ENCODE data around the gene HDHD5.
A peak's percentile ranks its signal among the peaks of the same experiment; 100 is the strongest.
"Not testable (repeated sequence)": the region's sequence is repeated elsewhere in the genome, so short reads cannot be mapped to it uniquely, and the experiment has no call there.

The HDHD5 gene

DNA sequence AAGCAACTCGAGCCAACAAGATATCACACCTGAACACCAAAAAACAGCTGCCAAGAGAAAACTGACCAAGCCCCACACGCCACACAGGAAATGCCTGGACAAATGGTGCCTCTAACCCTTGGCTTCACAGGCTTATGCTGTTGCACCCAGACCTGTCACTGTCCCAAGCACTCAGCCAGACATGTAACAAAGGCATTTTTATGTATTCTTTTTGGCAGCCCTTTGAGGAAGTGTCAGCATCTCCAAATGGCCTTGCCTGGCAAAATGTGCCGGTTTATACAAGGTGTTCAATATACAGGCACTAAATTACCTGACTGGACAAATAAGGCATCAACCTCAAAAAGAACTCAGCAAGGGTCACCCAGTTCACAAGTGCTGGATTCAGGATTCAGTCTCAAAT lies 6.1 kb downstream of the HDHD5 start:
- no peak for DNase-seq

DNA sequence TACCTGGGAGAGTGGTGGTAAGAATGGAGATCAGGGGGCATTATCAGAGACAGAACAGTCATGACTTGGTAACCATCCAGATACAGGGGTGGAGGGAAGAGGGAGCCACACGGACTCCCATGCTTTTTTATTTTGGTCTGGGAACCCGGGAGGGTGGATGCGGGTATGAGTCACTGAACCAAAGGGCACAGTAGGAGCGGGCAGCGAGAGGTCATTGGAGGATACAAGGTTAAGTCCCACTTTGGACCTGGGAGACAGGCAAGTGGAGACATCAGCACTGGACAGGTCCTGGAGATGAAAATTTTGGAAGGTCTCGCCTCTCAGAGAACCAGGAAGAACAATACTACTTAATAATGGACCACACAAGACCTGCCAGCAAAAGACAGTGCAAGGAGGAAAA lies 6.7 kb downstream of the HDHD5 start:
- no peak for DNase-seq

DNA sequence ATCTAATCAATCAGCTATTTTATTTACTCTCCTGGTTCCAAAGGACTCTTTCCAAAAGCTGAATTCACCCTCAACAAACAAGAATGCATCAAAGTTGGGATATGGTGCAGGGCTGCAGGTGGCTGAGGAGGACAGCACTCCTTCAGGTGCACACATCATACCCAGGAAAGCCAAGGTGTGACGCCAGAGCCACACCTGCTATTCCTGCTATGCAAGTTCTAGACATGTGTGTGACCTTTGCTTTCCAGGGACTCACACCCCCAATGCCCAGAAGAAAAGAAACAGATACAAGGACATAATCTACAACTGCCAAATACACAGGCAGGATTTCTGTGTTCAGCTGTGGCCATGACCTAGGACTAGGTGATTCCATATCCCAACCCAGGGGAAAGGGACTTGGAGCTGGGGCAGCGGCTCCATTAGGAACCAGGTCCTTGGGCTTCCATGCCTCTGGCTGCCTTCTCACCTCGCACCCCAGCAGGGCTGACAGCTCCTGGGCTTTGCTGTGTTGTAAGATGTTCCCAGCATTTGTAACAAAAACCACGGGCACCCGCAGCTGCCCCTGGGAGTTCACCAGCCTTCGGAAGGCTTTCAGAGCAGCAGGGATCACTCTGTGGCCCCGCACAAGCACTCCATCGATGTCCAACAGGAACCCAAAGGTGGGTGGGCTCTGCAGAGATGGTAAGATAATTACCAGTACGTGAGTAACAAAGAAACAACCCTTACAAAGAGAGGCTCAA lies 9.8 kb downstream of the HDHD5 start:
- DNase-seq: no peak

DNA sequence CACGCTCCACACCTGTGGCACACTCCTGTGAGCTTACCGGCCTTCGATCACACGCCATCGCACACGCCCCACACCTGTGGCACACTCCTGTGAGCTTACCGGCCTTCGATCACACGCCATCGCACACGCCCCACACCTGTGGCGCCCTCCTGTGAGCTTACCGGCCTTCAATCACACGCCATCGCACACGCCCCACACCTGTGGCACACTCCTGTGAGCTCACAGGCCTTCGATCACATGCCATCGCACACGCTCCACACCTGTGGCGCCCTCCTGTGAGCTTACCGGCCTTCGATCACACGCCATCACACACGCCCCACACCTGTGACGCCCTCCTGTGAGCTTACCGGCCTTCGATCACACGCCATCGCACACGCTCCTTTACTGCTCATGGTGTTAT lies 11.6 kb downstream of the HDHD5 start:
- not testable (repeated sequence) for DNase-seq

DNA sequence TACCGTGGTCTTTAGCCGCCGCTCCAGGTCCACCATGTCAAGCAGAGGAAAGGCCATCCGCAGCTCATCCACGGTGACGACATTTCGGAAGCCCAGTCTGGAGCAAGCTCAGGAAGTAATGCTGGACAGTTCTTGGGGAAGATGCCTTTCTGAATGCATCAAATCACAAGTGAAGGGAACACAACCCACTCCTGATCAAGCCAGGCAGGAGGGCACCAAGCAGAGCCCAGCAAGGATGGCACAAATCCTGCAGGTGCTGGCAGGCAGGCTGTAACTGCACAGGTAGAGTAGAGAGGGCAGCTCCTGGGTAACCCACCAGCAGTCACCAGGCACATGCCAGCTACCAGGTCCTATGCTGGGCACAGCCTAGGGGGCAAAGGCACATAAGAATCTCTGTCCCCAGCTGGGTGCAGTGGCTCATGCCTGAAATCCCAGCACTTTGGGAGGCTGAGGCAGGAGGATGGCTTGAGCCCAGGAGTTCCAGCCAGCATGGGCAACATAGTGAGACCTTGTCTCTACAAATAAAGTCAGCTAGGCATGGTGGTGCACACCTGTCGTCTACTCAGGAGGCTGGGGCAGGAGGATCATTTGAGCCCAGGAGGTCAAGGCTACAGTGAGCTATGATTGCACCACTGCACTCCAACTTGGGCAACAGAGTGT lies 13.9 kb downstream of the HDHD5 start:
- DNase-seq: no peak

DNA sequence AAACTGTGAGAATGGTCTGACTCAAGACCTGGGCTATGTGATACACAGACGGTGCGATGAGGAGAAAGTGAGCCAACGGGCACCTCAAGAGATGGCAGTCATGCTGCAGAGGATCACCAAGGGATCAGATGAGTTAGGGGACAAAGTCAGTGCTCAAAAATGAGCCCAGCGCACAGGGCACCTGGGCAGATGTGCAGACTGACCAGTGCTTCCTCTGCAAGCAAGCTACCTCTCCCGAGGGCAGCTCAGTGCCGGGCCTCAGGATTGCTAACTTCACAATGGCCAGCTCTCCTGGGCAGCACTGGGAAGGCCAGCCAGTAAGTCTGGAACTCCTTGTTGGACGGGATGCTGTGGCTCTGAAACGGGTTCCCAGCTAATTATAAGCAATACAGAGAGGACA lies 15.3 kb downstream of the HDHD5 start:
- DNase-seq: no peak

DNA sequence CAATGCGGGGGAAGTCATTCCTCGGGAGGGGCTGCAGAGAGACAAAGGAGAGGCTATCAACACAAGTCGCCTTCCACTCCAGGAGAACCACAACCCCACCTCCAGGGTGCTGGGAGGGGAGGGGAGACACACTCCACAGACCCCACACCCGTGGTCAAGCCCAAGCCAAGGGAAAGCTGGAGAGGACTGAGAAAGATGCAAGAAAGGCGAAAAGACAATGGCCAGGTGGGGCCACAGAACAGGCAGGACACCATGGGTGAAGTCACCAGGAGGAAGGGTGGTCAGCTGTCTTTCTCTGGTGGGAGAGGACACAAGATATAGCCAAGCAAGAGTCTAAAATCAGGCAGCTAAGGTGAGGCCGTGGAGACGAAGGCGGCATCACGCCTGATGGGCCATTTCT lies 16.0 kb downstream of the HDHD5 start:
- DNase-seq: no peak

DNA sequence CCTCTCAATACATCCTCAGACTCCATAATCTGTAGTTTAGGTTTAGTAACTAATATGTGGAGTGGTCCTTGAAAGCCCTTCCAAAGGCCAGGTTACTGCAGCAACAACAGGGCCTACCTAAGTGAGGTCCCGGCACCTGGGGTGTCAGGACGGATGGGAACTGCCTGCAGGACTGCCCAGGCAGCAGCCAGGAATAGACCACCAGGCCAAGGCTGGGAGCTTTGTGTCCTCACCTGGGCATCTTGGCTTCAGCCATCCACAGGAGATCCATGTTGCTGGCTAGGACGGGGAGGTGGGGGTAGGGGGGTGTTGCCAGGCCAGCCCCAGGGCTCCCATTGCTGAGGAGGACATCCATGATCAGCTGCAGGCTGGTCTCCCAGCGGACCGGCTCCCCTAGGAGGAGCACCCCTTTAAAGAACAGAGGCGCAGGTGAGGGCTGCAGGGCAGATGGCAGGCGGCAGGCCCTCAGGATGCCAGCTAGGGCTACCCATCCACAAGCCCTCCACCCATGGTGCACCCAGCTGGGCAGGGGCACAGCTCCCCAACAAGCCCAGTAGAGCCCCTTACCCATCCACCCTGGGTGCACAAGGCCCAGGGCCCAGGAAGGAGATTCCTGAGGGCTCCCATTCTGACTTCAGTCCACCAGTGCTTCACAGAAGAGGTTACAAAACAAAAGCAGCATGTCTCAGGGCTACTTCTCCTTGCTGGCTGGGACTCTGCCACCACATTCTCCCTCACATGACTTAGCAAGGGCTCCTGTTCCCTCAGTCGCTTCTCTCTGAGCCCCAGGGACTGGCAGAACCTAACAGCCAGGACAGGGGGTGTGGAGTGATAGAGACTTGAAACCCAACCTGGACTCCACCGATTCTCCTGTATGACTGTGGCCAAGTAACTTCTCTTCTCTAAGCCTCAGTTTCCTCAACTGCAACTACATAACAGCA lies 18.0 kb downstream of the HDHD5 start:
- DNase-seq: no peak

DNA sequence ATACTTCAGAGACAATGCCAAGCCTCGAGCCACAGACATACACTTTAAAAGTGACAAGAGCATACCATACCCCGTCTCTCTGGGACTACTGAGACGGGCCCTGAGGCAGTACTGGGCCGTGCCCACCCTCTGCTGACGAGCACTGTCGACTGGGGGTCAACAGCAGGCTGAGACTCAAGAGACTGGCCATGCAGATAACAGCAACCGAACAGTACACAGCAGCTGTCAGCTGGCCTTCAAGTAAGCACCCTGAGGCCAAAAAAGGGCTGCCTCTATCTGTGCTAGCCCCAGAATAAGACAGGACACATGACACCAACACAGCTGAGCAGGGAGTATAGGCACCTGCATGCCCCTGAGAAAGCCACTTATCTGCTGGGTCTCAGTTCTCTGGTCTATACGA lies 19.1 kb downstream of the HDHD5 start:
- no peak for DNase-seq

DNA sequence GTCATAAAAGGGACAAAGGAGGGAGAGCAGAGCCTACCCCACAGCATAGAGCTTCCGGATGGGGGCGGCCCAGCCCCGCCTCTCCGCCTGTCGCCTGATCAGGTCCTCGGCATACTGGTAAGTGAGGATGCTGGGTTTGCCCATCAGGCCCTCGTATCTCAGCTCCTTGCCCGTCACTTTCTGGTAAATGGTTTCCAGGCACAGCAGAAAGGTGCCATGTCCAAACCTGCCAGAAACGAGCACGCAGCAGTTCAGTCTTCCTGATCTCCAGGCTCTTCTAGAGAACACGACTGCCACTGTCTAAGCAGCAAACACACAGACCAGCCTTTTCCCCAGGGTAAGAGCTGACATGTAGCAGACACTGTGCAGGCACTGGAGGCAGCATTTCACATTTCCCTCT lies 20.6 kb downstream of the HDHD5 start:
- no peak for DNase-seq

DNA sequence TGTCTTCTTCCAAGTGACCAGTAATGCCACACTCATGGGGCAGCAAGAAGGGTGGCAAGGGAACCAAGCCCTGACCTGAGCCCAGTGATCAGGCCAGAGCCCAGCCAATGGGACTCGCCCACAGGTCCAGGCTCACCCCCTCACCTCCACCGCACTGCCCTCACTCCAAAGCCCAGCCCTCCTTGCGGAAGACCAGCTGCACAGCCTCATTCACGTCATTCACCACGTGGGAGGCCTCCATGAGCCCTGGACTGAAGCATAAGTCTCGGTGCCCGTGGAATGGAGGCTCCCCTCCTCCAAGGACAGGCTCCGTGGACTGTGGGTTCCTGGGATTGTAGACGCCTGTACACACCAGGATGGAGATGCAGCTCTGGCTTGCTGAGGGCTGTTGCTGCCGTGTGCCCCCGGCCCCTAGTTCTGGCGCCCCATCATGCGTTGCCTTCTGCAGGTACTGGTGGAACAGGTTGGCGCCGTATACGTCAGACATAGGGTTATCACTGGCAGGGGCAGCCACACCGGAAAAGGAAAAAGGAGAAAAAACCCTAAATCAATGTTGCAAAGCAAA lies 21.1 kb downstream of the HDHD5 start:
- DNase-seq: no peak

DNA sequence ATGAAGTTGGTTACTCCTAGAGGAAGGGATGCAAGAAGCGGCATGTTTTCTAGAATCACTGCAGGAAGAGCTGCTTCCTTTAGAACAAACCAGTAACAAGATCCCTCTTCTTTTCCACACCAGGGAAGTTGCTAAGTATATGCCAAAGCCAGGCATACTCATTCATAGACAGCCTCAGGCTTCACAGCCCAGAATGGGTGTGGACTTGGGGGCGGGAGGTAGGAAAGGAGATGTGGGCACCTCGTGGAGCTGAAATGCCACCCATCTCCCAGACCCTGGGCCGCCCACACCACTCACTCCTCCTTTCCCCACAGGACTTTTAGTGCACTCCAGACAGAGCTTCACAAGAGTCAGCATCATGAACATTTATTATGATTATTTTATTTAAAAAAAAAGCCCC lies 21.9 kb downstream of the HDHD5 start:
- DNase-seq: no peak

DNA sequence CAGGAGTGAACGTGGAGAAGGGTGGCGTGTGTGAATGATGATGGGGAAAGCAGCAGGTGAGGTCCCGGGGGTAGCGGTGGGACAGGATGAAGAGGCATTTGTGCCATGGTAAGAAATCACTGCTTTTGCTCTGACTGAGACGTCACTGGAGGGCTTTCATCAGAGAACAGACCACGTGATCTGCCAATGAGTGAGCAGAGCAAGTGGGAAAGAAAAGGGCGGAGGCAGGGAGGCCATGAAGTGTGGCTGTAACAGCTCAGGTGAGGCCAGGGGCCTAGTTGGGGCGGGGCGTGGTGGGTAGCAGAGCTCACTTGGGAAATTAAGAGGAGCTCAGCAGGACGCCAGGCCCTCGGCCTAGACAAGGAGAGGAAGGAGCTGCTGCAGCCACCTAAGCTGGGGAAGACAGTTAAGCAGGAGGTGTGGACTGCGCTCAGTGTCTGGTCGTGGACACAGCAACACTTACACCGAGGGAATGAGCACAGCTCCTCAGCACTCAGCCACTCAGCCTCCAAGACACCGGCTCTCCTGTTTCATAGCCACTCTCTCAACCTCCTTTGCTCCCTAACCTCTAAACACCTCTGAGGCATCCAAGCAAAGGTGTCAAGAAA lies 23.8 kb downstream of the HDHD5 start:
- no peak for DNase-seq

DNA sequence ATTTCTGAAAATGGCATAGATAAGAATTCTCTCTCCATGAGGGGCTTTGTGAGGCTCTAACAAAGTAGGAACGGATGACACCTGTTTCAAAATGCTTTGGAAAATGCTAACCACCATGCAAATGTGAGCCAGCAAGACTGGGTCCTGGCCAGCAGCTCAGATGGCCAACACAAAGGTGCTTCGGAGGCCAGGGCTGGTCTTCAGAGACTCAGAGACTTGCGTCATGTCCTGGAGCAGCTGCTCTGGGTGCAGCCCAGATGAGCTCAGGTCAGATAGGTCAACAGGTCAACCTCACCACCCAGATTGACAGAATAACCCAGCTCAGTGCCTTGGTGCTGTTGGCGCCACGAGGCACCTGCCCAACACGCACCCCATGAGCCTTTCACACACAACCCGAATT lies 25.9 kb downstream of the HDHD5 start:
- no peak for DNase-seq

DNA sequence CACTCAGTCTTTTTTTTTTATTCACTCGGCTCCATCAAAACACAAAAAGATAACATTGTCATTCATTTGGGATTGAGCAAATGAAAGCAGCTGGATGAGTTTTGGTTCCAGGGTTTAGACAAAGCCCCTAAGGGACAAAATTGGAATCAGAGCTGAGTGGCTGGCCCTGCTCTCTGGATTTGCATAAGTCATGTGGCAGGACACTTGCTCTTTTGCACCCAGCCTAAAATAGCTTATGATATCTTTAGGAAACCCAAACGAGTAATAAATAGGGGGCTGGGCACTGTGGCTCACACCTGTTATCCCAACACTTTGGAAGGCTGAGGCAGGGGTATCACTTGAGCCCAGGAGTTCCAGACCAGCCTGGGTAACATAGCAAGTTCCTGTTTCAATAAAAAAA lies 27.0 kb downstream of the HDHD5 start:
- DNase-seq: no peak

DNA sequence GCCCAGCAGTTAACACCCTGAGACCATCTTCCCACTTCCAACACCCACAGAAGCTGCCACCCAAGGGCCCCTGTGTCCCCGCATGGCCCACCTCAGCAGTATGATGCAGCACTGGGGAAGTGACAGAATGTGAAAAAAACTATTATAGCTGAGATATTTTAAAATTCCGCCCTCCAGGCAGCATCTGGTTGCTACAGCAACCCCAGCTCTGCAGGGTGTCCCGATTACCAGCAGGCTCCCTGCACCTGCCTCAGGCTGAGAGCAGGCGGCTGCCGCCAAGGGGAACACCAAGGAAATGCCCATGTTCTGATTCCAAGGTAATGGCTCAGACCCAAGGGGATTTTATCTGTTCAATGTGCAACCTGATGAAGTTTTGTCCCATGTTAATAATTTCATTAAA lies 27.4 kb downstream of the HDHD5 start:
- DNase-seq: no peak

DNA sequence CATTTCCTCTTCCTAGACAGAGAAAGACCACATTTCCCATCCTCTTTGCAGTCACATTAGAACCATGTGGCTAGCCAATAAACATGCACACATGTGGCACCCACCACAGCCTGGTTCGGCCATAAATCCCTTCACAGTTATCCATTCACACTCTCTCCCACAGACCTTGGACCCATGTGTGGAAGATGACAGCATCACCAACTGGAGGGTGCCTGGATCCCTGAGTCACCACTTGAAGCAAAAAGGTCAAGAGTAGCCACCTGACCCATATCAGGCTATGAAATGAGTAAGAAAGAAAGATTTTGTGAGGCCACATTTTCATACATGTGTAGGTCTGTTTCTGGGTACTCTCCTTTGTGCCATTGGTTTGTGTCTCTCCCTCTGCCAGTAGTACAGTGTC lies 28.9 kb downstream of the HDHD5 start:
- no peak for DNase-seq

DNA sequence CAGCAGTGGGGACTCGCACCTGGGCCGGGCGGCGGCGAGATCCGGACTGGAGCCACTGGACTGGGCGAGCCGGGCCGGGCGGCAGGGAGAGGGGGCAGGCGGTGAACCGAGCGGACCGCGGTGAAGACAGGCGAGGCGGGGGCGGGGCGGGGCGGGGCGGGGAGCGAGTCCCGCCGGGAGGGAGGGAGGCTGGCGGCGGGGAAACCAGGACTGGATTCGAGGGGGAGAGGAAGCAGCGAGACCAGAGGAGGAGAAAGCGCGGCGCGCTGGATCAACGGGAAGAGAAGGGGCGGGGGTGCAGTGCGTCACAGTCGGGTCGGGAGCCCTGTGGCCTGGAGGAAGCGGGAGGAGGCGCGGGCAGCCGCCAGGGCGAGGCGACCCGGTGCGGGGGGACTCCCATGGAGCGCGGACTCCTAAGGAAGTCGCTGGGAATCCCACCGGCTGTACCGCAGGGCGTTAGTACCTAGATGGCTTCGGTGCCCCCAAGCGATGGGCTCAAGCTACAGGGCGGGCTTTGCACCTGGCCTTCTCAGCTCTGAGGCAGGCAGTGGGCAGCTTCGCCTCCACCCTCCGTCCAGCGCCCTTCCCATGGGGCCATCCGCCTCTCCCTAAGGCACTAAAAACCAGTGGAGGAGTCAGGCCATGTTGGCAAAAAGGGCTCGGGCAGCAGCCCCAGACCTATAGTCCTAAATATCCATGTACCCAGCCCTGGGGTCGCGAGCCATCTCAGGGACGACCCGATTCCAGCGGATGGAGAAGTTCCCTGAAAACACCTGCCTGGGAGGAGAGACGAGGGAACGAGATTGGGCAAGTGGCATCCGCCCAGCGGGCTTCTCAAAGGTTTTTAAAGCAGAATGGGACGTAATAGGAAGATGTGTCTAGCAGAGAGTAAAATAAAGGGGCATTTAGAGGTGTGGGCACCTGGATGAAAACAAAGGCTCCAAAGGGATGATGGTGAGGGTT lies 37.6 kb downstream of the HDHD5 start, which contains the start of gene TMEM121B:
Gene TMEM121B (minus strand): TSS at position 128 of the 963 bp plus-strand sequence. CDS start 233 bp downstream, outside the sequence.
- DNase-seq: no peak

DNA sequence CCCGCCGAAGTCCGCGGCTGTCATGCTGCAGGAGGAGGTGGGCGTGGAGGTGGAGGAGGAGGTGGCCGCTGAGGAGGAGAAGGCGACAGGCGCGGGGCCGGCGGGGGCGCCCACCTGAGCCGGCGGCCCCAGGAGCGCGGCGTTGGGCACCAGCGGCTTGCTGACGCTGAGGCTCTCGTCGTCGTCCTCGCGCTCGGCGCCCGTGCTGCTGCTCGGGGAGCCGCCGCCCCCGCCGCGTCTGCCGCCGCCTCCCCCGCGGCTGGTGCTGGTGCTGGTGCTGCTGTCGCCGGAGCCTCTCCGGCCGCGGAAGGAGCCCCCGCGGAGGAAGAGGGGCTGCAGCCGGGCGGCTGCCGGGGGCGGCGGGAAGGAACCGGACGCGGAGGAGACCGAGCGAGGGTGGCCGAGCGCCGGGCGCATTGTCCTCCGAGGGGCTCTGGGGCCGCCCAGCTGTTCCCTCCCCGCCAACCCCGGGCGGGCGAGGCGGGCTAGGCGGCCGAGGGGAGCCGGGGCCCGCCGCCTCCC lies 38.3 kb downstream of the HDHD5 start:
- DNase-seq: no peak

DNA sequence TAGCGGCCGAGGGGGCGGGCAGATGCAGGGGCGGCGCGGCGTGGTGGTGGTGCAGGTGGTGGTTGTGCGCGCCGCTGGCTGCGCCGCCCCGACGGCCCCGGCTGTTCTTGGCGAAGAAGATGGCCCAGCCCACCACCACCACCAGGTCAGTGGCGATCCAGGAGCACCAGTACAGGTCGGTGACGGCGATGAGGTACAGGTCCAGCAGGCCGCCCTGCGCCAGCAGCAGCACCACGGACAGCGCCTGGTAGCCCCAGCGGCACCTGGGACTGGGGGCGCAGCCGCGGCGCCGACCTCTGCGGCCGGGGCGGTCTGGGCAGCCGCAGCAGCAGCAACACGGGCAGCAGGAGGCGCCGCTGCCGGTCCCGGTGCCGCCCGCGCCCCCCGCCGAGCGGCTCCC lies 38.8 kb downstream of the HDHD5 start:
- DNase-seq: peak; percentile 74

DNA sequence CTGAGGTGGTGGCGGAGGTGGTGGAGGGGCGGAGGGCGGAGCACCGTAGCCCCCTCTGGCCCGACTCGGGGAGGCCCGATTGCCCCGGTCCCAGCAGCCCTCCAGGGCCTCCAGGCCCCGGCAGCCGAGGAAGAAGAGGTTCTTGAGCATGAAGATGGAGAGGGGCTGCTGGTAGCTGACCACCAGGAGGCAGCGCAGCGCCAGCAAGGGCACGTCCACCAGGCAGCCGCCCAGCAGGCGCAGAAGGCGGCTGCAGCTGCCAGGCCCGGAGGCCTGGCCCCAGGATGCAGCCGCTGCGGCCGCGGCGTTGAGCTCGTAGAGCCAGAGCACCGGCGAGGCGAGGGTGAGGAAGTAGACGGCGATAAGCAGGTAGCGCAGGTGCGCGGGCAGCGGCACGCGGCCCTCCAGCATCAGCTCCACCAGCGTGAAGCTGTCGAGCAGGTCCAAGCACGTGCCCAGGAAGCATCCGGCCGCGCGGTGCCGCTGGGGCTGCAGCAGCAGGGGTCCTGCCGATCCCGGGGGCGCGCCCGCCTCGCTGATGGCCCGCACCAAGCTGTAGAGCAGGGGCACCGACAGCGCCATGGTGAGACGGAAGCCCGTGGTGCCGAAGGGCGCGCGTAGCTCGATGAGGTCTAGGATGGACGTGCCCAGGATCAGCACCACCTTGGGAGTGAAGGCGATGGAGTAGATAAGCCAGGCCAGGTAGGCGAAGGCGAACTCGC lies 39.4 kb downstream of the HDHD5 start:
- DNase-seq: peak; percentile 53

Measured in stimulated activated CD8-positive, alpha-beta memory T cell treated with anti-CD3 and anti-CD28 coated beads, Interleukin-4, amount 100 ng/mL, for 48 hours (primary cell).